Activated CD4-positive, alpha-beta T cell treated with anti-CD3 and anti-CD28 coated beads, Interleukin-2, amount 50 U/mL, for 48 hours (primary cell): ENCODE measurements around the gene FCHSD1.

Experiments
- DNase-seq, 2 experiments: peaks; one replicate each; pipeline ENCODE4 v3.0.0-alpha.2; 2020

Gene FCHSD1

DNA sequence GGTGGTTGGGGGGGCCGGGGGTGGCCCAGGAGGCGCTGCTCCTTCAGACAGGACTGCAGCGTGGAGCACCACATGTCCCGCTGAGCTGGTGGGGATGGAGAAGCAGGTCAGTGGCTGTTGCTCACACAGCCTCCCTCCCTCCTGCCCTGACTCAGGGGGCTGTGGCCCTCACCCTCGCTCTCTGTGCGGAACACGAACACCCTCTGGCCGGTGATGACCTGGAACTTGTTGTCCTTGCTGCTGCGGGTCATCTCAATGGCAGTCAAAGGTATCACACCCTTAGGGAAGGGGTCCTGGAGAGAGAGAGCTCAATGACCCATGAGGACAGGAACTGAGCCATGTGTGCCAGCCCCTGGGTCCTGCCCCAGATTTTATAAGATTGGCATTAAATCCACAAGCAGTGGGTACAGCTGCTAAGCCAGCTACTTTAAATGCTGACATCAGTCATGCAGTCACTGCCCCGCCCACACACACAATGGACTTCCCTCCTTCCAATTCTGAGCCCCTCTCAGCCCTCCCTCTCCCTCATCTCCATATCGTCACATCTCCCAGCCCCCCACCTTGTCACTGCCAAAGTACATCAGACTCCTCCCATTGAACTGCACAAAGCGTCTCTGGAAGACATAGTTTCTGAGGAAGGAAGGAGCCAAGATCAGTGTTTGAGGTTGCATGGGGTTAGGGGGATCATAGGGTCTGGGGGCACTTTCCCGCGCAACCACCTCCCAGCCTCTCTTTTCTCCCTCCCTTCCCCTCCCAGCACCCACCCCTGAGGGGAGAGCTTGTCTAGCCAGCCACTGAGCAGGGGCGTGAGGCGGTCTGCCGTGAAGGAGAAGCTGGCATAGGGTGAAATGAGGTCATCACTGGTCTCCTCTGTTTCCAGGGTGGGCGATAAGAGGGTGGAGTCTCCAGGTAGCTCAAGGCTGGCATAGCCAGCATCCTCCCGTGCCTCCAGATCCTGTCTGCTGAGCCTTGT, 21.9 kb upstream of the FCHSD1 start:
- no peak for DNase-seq

DNA sequence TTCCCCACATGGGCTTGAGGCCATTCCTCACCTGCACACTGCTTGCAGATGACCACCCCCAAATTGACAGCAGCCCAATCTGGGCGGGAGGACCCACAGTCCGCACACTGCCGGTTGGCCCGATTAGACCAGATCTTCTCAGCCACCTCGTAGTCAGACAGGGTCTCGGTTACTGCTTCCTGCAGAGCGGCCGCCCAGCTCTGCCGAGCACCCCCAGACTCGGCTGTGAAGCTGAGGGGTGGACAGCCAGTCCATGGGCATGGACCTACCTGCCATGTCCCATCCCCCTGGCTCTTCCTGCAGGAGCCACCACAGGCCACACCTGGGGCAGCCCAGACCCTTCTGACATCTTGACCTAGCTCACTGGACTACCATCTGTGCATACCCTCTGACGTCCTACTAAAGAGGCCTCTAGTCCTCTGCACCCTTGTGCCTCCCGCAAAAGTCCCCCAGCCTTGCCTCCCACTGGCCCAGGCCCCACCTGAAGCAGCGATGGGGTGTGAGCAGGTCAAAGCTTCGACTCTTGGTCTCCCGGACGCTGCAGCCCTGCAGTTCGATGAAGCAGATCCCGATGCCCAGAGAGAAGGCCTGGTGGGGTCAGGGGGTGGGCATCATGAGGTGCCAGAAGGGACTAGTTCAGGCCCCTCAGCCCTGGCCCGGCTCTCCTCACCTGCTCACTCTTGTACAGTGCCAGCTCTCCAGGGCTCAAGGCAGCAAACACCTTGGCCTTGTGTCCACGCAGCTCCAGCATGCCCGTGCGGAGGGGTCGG, 21.0 kb upstream of the FCHSD1 start:
- no peak for DNase-seq

- no peak for DNase-seq
These were observed 18.3 kb upstream of the FCHSD1 start for GRCh38 chr5:141669520-141669919.

GRCh38 chr5:141668601-141669265, 17.5 kb upstream of the FCHSD1 start:
- no peak for DNase-seq

DNA sequence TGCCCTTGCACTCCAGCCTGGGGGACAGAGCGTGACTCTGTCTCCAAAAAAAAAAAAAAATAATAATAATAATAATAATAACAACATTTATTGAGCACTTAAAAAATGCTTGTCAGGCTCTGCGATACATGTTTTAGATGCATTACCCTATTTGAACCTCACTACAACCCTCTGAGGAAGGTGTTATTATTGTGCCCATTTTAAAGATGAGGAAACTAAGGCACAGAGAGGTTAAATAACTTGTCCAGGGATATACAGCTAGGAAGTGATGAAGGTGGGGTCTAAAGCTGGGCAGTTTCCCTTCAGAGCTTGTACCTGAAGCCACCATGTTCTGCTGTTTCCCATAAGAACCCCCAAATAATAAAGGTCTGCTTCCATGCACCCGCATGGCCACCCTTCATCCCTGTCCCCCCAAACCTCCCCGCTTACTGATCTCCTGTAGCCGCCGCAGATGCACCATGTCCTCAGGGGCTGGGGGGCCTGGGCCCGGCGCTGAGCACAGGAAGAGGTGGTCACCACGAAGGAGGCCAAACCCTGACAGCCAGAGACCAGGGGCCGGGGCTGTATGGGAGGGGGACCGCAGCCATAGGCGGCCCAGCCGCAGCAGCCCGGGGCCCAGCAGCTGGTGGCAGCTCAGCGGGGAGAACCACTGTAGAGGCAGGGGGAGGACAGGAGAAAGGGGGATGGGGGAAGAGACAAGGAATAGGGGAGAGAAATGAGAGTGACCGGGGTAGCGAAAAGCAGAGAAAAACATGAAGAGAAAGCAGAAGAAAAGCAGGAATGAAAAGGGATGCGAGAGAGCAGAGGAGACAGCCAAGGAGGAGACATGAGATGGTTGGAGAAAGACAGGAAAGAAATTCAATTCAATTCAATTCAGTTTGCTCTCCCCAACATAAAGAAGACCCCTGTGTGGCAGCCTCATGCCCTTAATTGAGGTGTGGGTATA, 15.1 kb upstream of the FCHSD1 start:
- DNase-seq: no peak

DNA sequence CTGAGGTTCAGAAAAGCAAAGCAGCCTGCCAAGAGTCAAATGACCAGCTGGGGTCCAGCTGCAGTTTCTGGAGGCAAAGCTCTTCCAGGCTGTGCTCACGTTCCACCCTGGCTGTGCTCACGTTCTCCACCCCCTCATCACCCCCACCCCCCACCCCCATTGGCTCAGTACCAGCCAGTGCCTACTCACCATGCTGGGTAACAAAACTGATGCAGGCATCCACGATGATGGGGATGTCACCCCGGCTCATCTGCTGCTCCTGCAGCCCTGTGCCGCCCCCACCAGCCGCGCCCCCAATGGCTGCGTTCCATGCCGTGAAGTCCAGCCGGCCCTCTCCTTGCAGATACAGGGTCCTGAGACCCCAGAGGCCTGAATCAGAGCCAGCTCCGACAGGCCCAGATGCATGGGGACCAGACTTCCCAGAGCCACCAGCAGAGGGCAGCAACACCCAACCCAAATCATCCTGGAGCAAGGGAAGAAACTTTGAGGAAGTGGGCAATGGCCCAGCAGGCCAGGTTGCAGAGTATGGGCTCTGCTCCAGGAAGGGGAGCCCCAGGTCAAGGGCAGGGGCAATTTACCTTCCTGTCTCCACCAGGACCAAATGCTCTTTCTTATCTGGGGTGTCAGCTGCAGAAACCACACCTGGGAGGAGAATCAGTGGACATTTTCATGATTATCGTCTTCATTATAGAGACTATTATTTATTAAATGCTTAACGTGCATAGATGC, 13.7 kb upstream of the FCHSD1 start:
- peak; percentile 81 to 83 for DNase-seq

DNA sequence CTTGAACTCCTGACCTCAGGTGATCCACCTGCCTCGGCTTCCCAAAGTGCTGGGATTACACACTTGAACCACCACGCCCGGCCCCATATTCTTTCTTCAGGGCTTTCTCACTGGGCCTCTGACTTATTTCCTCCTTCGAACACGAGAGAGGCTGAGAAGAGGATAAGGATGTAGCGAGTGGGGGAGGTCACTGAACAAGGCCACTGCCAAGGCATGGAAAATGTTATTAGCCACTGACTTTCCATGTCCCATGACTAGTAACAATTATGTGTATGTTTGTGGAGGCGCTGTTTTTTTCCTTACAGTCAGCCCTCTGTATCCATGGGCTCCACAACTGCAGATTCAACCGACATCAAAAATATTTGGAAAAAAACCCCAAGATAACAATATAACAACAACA, 12.3 kb upstream of the FCHSD1 start:
- DNase-seq: no peak

DNA sequence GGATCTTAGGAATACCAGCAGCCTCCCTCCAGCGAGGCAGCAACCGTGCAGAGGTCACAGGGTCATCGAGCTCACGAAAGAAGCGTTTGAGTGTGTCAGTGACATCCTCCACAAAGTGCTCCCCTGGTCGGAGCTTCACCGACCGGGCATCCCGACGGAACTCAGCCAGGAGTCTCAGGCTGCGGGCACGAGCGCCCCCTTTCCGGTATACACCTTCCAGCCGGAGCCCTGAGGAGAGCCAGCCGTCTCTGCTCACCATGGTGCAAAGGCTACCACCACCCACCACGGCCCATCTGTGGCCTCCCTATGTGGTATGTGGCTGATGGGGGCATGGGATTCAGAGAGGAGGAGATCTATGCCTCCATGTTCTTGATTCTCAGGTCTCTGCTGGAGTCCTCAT, 10.8 kb upstream of the FCHSD1 start:
- DNase-seq: no peak

DNA sequence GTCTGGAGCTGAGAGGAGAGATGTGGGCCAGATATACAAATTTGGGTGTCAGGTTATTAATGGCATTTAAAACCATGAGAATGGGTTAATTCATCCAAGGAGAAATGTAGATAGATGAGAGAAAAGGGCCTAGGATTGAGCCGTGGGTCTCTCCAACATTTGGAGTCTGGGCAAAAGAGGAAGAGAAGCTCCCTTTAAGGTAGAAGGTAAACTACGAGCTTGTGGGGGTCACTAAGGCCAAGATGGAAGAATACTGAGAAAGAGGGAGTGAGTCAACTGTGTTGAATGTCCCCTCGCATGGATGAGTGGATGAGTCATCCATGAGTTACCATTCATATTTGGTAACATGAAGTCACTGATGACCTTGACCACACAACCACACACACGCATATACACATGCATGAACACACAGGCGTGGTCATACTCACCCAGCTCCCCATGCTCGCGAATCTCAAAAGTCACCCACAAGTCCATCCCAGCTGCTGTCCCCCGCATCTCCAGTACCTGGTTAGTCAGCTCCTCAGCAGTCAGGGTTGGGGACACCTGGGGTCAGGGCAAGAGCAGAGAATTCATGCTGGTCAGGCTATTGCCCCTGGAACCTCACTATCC, 6.8 kb upstream of the FCHSD1 start:
- no peak for DNase-seq

- DNase-seq: no peak
These were observed 6.2 kb upstream of the FCHSD1 start for GRCh38 chr5:141657404-141657803.

- no peak for DNase-seq
These were observed 5.2 kb upstream of the FCHSD1 start for GRCh38 chr5:141656396-141656795.

- DNase-seq: no peak
These were observed 3.8 kb upstream of the FCHSD1 start for GRCh38 chr5:141655020-141655419.

DNA sequence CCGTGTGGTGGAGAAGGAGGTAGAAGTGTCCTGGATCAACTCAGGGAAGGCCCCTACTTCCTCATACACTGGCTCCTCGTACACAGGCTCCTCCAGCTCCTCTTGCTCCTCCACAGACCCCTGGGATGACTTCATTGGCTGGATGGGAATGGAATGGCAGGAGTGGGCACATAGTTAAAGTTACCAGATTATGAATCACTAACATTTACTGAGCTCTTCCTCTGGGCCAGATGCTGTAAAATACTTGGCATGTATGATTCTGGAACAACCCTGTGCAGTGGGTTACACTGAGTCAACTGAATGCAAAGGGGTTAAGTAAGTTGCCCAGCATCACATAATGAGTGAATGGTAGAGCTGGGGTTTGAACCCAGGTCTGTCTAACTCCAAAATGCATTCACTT, 3.1 kb upstream of the FCHSD1 start:
- DNase-seq: no peak

GRCh38 chr5:141651728-141652105, 499 bp upstream of the FCHSD1 start:
- DNase-seq: no peak

GRCh38 chr5:141649972-141650371, 1.2 kb downstream of the FCHSD1 start:
- no peak for DNase-seq

DNA sequence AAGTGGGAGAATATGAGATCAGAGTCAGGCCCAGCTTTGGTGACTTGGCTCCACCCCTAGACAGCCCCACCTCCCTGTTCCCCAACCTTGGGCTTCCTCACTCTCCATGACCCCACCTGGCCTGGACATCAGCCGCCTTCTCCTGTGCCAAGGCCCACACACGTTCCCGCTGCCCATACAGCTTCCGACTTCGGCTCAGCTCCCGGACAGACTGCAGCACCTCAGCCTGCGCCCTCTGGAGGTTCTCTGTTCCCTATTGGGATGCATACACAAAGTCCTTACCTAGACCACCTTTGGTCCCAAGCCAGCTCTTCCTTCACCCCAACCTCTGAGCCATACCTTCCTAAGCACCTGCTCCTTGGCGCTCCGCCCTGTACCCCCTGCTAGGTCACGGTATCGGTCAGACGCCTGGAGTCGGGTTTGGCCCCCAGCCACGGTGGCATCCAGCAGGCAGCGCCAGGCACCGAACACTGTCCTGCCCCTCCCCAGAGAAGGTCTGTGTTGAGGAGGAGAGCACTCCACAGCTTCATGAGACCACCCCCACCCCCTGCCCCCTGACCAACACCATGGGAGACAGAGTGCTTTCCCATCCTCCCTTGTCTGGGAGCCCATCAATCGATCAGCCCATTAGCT, 2.0 kb downstream of the FCHSD1 start:
- DNase-seq: no peak

DNA sequence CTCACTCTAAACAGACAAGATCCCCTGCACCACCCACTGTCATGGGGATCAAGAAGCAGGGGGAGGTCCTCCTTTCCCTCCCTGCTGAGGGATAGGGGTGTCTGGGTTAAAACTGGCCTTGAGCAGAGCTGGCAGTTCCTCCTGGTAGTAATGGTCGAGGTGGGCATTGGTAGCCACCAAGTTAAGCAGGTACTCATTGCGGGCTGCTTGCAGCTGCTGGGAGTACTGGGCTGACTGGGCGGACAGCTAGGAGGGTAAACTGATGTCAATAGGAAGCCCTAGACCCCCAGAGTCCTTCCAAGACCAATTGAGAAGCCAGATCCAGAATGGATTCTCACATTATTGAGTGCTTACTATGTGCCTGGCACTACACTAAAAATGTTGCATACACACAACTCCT, 3.4 kb downstream of the FCHSD1 start:
- DNase-seq: no peak

GRCh38 chr5:141647242-141647641, 4.0 kb downstream of the FCHSD1 start:
- DNase-seq: no peak

DNA sequence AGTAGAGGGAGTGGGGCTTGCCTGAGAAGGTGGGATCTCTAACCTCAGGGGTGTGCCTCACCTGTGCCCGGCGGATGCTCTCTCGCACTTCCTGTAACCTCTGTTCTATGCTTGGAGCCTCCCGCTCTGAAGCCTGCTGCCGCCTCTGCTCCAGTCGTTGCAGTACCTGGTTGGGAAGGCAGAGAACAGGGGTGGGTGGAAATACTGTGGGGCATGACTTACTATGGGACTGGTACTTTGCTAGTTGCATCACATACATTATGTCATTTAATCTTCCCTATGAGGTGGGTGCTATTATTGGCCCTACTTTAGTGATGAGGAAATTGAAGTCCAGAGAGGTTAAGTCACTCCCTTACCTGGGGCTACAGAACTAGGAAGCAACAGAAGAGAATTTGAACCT, 5.2 kb downstream of the FCHSD1 start:
- DNase-seq: no peak

- DNase-seq: peak in 1 of 2 experiments; percentile 24
These were observed 9.5 kb downstream of the FCHSD1 start for GRCh38 chr5:141641634-141642267.
